ENCODE data around the gene CDC16.
A peak's percentile ranks its signal among the peaks of the same experiment; 100 is the strongest.
"Not testable (repeated sequence)": the region's sequence is repeated elsewhere in the genome, so short reads cannot be mapped to it uniquely, and the experiment has no call there.

The CDC16 gene

DNA sequence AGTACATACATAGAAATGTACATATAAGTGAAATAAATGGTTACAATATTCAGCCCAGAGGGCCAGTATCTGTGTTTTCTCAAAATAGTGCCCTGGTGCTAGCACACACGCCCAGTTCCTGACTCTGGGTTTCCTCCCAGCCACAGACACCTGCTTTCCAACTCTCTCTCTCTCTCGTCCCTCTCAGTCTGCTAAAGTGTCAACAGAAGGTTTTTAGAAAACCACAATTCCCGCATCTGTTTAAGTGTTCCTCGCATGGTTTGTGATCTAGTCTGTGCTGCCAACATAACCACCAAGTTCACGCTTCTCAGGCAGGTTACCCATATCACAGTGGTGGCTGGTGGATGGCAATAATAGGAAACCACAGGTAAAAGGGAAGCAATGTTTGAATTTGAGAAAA lies 28.9 kb downstream of the CDC16 start:
- no peak for DNase-seq (ENCODE audit: low read depth in 2 of 2)

DNA sequence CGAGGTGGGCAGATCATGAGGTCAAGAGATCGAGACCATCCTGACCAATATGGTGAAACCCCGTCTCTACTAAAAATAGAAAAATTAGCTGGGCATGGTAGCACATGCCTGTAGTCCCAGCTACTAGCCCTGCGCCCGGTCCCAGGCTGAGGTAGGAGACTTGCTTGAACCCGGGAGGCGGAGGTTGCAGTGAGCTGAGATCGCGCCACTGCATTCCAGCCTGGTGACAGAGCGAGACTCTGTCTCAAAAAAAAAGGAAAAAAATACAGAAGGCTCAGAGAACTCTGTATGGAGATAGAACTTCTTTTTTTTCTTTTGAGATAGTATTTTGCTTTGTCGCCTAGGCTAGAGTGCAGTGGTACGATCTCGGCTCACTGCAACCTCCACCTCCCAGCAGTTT lies 29.6 kb downstream of the CDC16 start:
- not testable (repeated sequence) for DNase-seq (ENCODE audit: low read depth in 2 of 2)

DNA sequence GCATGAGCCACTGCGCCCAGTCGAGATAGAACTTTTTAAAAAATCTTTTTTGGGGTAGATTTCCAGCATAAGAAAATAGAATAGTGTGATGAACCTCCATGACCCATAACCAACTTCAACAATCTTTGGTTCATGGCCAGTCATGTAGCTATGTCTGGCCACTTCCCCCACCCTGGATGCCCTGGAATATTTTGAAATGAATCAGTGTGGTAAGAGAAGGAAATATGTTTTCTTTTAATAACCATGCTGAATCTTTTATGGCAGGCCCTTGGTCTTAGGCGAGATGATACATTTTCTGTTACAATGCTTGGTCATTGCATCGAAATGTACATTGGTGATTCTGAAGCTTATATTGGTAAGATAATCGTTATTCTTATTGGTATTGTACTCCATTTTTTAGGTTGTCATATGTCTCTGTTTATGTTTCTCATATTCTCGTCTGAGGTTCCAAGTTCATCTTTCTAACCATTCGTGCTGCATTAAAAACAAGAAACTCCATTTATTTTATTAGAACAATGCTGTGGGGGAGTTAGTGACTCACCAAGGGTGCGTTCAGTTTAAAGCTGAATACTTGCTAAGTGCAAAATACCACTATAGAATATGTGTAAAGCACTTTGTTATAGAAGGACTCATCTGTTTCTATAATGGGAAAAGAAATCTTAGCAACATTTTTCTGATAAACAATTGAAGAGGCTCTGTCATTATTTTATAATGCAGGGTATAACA lies 30.4 kb downstream of the CDC16 start:
- DNase-seq (ENCODE audit: low read depth in 2 of 2): no peak

DNA sequence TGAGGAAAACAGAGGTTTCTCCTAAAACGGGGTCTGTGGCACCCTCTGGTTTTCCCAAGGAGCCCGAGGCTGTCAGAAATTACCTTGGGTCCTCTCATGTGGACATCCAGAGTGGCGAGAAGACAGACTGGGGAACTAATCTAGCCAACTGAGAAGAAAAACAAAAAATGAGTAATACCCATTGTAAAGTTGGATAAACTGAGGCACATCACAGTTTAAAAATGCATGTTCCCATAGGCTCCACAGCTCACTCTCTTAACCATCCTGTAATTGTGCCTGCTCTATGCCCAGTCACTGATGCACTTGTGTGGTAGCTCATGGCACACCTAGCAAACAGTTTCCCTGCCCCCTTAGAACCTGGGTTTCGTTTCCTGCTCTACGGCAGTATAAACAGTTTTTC lies 31.5 kb downstream of the CDC16 start:
- DNase-seq (ENCODE audit: low read depth in 2 of 2): no peak

DNA sequence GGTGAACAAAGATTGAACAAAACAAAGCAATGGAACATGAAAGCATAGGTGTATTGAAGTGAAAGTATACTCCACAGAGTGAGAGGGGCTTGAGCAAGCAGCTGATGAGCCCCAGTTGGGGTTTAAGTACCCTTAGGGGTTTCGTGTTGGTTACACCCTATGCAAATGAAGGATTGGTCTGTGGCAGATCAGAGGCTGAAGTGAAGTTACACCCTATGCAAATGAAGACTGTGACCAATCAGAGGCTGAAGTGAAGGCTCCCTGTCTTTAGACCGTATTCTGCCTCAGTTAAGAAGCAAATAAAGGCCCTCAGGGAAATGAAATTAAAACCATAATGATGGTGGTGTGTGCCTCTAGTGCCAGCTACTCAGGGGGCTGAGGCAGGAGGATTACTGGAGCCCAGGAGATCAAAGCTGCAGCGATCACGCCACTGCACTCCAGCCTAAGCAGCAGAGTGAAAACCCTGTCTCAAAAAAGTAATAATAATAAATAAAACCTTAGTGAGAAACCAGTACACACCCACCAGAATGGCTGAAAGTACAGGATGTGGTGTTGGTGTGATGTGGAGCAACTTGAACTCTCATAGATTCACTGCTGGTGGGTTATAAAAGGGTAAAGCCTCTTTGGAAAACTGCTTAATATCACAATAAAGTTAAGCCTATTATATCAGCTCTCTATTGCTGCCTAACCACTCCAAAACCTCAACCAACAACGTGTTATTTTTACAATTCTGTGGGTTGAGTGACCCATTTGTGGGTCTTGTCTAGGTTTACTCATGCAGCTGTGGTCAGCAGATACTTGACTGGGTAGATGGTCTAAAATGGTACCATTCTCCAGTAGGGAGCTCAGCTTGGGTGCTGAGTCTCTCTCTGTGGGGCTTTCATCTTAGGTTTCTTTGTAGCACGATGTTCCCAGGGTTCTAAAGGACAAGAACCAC lies 33.9 kb downstream of the CDC16 start:
- no peak for DNase-seq (ENCODE audit: low read depth in 2 of 2)

DNA sequence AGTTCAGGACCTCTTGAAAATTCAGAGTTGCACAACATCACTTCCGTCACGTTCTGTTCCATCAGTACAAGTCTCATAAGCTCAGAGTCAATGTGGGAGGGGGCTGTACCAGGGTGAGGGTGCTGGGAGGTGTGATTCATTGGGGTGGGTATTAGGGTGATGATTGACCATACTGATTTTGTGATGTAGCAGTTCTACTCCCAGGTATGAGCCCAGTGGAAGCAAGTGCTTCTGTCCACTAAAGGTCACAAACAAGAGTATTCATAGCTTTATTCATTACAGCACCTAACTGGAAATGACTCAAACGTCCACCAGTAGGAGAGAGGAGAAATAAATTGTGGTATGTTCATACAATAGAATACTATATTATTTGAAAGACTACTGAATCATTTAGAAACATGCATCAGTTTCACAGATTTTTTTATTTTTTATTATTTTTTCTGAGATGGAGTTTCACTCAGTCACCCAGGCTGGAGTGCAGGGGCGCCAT lies 34.6 kb downstream of the CDC16 start:
- no peak for DNase-seq (ENCODE audit: low read depth in 2 of 2)

DNA sequence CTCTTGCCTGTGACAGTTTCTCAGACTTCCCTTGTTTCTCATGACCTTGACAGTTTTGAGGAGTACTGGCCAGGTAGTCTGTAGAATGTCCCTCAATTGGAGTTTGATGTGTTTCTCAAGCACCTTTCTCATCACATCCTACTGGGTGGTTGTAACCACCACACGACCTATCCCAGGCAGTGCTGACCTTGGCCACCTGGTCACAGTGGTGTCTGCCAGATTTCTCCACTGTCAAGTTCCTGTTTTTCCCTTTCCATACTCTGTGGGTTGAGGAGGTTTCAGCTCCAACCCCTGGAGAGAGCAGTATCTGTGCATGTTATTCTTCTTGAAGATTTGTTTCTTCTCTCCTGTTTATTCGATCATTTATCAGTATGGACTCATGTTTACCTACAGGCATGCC lies 38.3 kb downstream of the CDC16 start:
- no peak for DNase-seq (ENCODE audit: low read depth in 2 of 2)

DNA sequence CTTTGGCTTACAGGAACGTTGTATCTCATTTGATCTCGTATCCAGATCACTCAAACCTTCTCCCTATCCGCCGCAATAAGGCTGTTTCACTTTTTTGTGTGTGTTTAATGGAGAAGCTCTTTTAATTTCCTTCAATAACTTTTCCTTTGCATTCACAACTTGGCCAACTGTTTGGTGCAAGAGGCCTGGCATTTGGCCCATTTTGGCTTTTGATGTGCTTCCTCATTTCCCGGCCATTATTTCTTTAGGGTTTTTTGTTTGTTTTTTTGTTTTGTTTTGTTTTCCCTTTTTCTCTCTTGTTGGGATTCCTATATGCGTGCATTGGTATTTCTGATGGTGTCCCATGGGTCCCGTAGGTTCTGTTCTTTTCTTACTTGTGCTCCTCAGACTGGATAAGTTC lies 40.6 kb downstream of the CDC16 start:
- DNase-seq (ENCODE audit: low read depth in 2 of 2): no peak

DNA sequence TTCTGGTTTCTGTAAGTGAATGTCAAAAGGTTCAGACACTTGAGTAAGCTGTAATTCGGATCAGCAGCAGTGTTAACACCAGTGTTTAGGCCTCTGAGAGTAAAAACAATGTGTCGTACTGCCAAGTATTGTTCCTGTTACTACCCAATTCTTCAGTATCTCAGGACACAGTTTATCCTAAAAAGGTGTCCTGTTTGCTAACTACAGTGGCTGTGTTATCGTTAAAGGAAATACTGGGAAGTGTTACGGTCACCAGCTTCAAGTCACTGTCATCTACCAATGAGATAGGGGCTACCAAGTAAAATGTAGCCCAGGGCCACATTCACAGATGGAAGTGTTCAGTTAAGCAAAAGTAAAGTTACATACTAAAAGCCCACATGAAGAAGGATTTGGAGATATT lies 44.4 kb downstream of the CDC16 start:
- no peak for DNase-seq (ENCODE audit: low read depth in 2 of 2)

DNA sequence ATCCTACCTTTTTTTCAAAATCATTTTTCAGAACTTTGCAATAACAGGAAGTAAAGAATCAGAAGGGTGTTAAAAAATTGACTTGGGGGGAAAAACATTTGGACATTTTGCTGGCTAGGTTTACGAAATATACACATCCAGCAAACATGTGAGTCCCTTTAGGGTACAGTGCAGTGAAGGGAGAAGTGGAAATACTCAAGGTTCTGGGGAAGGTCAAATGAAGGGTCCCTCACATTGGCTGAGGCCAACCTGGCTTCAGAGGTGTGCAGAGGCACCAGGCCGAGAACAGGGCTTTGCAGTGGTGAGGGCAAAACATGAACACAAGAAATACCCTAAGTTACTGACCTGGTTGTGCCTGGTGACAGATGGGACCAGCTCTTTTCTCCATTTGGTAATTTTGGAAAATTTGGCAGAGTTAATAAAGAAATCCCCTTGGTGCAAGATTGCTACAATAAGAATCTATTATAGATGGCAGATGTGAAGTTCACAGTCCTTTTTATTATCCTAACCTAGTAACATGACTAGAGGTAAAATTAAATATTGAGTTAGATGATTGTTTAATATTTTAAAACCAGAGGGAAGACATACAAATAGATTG lies 45.2 kb downstream of the CDC16 start:
- no peak for DNase-seq (ENCODE audit: low read depth in 2 of 2)

DNA sequence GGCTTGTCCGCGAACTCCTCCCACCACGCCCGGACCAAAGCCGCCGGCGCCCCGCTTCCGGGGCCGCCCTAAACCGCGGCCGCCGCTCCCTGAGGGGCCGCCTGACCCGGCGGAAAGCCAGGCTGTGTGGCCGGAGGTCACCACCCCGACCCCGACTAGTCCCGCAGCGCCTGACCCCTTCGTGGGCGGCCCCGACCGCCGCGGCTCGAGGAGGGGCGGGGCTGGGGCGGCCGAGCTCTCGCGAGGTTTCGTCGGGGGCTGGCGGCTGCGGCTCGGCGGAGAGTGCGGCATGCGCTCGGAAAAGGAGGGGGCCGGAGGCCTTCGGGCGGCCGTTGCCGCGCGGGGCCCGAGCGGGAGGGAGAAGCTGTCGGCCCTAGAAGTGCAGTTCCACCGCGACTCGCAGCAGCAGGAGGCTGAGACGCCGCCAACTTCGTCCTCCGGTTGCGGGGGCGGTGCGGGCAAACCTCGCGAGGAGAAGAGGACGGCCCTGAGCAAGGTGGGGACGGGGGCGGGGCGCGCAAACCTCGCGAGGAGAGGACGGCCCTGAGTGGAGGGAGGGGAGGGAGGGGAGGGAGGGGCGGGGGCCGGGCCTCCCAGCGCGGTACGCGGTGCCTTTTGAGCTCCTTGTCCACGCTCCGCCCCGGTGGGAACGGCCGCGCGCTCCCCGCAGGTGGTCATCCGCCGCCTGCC lies 46.8 kb downstream of the CDC16 start, which contains the start of gene UPF3A:
Gene UPF3A, plus strand, starts transcription at position 251 of the 690 bp plus-strand sequence. Its CDS starts 39 bp downstream, at position 290.
- DNase-seq (ENCODE audit: low read depth in 2 of 2): peak; percentile 81 to 87

DNA sequence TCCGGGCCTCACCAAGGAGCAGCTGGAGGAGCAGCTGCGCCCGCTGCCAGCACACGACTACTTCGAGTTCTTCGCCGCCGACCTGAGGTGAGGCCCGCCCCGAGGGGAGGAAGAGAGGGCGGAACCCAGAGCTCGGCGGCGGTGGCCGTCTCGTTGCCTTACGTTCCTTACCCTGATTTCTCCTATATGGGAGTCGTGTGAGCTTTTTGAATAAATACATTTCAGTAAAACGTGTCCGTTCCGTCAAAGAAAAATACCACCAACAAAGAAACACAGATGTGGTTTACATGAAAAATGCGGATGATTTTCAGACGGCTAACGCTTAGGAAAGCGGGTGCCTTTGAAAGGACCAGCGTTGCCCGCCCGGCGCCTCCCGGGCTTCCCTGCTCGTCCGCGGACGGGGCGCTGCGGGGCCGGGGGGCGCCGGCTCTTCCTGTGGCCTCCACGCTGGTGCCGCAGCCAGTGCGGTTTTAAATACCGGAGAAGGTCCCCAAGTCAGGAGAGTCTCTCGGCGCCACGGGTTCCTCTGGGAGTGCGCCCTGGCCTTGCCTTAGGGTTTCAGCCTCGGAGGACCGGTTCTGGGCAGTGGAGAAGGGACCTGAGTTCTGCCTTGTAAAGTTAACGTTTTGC lies 47.5 kb downstream of the CDC16 start:
- DNase-seq (ENCODE audit: low read depth in 2 of 2): peak; percentile 34 to 63

DNA sequence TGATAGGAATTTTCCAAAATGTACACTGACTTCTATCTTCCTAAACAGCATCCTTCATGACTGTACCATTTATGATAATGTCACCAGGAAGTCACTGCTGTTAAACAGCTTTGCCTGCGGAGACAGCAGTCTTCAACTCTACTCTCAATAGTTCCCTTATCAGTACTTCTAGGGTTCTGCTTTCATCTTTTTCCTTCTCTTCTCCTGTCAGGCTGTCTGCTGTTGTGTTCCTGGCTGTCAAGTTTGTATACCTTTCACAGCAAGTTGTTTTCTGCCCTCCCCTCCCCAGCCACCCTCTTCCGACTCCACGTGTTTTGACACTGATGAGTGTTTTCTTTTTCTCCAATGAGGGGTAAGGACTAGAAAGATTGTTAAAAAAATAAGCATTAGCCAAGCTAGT lies 48.9 kb downstream of the CDC16 start:
- DNase-seq (ENCODE audit: low read depth in 2 of 2): no peak

DNA sequence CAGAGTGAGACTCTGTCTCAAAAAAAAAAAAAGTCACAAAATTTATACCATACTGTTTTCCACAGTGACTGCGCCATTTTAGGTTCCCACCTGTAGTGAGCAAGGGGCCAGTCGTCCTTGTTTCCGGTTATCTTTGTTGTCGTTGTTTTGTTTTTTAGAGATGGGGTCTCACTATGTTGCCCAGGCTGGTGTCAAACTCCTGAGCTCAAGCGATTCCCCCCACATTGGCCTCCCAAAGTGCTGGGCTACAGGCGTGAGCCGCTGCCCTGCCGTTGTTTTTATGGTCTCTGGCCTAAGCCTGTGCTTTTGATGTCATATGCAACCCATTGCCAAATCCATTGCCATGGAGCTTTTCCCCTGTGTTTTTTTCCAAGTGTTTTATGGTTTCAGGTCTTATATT lies 50.0 kb downstream of the CDC16 start:
- no peak for DNase-seq (ENCODE audit: low read depth in 2 of 2)

DNA sequence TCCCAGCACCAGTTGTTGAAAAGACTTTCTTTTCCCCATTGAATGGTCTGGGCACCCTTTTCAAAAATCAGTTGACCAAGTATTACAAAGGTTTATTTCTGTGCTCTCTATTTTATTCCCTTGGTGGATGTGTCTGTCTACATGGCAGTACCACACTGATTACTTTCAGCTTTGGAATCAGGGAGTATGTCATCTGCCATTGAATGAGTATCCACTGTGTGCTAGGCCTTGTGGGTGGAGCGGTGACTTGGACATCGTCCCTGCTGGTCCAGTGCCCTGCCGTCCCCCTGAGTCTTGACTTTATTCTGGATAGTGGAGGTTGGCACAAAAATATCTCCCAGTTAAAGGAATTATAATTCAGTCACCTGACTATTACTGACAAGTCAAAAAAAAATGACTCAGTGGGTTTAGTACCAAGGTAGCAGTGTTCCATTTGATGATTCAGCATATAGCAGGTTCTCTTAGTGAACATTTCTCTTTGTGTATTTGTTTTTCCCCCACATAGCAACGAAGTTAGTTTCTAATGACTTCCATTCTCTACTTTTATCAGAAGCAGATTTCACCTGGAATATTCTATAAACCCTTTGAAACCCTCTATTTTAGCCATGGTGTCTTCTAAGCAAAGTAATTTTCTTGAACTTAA lies 50.6 kb downstream of the CDC16 start:
- no peak for DNase-seq (ENCODE audit: low read depth in 2 of 2)

DNA sequence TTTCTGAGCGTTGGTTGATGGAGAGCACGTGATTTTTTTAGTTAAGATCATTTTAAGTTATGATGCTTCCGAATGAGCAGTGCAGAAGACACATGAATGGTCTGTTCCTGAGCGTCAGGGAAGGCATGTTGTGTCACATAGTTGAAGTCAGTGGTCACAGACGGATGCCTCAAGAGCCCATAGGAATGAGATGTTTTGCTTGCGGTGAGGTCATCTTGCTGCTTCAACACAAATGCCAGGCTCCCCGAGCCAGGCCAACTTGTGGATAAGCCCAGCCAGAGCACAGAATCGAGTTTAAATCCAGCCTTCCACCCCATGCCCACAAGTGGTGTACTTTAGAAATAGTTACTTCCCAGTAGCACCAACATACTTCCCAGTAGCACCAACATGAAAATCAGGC lies 52.1 kb downstream of the CDC16 start:
- DNase-seq (ENCODE audit: low read depth in 2 of 2): no peak

DNA sequence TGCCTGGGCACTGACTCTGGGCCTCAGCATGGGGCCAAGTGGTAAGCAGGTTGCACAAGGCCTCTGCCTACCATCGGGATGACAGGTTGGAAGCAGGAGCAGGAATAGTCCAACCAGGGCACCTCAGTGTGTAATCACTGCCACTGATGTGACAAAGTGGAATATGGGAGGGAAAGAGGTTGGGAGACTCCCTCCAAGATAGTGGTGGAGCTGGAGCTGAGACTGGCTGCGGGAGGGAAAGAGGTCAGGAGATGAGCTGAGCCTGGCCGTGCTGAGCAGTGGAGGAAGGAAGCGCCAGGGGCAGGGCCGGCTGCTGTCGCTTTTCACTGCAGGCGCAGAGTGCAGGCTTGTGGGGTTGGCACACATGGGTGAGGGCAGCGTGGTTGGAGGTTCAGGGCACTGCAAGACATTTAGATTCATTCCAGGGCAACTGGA lies 53.5 kb downstream of the CDC16 start:
- DNase-seq (ENCODE audit: low read depth in 2 of 2): no peak

DNA sequence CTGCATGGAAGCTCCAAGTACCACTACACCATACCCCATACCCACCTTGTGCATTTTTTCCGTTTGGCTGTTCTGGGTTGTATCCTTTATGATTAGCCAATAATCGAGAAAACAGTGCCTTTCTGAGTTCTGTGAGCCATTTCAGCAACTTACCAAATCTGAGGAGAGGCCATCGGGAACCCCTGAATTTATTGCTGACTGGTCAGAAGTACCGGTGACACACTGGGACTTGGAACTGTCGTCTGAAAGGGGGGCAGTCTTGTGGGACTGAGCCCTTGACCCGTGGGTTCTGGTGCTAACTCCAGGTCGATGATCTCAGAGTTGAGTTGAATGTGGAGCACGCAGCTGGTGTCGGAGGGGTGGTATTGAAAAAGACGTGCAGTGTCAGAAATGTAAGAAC lies 61.8 kb downstream of the CDC16 start:
- DNase-seq (ENCODE audit: low read depth in 2 of 2): no peak

DNA sequence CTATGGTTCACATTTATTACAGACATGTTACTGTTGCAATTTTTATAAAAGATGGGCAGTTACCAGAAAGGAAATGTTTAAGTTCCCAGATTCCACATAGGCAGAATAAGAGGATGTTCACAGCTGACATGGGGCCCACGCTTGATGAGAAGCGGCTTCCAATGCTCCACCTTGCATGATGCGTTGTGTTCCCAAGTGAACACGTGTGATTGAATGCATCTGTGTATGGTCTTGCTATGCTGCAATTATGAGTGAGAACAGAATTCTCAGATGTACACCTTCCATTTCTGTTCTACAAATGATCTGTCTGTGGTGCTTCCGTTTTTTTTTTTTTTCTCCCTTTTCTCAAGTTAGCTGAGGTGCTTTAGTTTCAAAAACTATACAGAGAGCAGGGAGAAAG lies 62.2 kb downstream of the CDC16 start:
- DNase-seq (ENCODE audit: low read depth in 2 of 2): no peak

DNA sequence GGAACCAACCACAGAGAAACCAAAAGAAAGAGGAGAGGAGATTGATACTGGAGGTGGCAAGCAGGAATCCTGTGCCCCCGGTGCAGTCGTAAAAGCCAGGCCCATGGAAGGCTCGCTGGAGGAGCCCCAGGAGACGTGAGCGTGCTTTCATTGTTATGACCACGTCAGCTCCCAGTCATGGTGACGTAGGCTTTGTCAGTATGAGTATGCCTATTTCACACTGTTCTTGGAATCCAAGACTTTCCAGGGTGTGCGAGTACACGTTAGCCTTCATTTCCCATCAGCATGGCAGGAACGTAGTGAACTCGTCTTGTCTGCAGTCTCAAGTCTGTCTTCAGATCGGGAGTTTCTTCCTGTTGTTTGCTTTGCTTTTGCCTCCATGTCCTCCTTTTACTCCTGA lies 64.2 kb downstream of the CDC16 start:
- no peak for DNase-seq (ENCODE audit: low read depth in 2 of 2)

Data from stimulated activated CD8-positive, alpha-beta memory T cell treated with anti-CD3 and anti-CD28 coated beads, Interleukin-7, amount 100 ng/mL, for 4 hours (primary cell).